ENCODE data around the gene MFSD1.

MFSD1 gene

GRCh38 chr3:158863247-158863646, 61.4 kb downstream of the MFSD1 start:
- H3K4me1 ChIP-seq (ENCODE audit: low read length), result no peaks in the 10 kb centered on the region
- no peak overlapping the region for H2AFZ ChIP-seq (ENCODE audit: low read depth, low read length)
- no peaks in the 10 kb centered on the region for H4K20me1 ChIP-seq (ENCODE audit: insufficient read depth, low read length)
- no peaks in the 10 kb centered on the region for H3K79me2 ChIP-seq (ENCODE audit: low read length)
- no peaks in the 10 kb centered on the region for H3K36me3 ChIP-seq (replicated peaks; ENCODE audit: low read depth, low read length)
- H3K4me3 ChIP-seq (ENCODE audit: low read length), result no peak overlapping the region
- no peak overlapping the region for H3K9ac ChIP-seq (ENCODE audit: low read length)
- H3K27me3 ChIP-seq (ENCODE audit: low read depth, low read length), result no peaks in the 10 kb centered on the region
- H3K27ac ChIP-seq (ENCODE audit: low read length), result no peak overlapping the region
- no peak for TF ChIP-seq CTCF (IDR thresholded peaks at IDR 0.05; ENCODE audit: low read depth, low read length)
- no peak for TF ChIP-seq EZH2phosphoT487 (IDR thresholded peaks at IDR 0.05; ENCODE audit: low read depth)
- H3K4me2 ChIP-seq (ENCODE audit: low read length), result no peak overlapping the region
- no peaks in the 10 kb centered on the region for H3K9me3 ChIP-seq (ENCODE audit: insufficient read depth, low read length)

GRCh38 chr3:158864492-158864891, 62.6 kb downstream of the MFSD1 start:
- H3K9me3 ChIP-seq (ENCODE audit: insufficient read depth, low read length), result no peaks in the 10 kb centered on the region
- H3K9ac ChIP-seq (ENCODE audit: low read length), result no peak overlapping the region
- H3K27me3 ChIP-seq (ENCODE audit: low read depth, low read length), result 0 out of 2 replicates have a peak, but pooled peaks cover 3% of the 10 kb centered on the region
- H4K20me1 ChIP-seq (ENCODE audit: insufficient read depth, low read length), result no peaks in the 10 kb centered on the region
- H3K27ac ChIP-seq (ENCODE audit: low read length), result no peak overlapping the region
- H3K79me2 ChIP-seq (ENCODE audit: low read length), result no peaks in the 10 kb centered on the region
- no peak overlapping the region for H2AFZ ChIP-seq (ENCODE audit: low read depth, low read length)
- TF ChIP-seq CTCF (IDR thresholded peaks at IDR 0.05; ENCODE audit: low read depth, low read length), result no peak
- no peak for TF ChIP-seq EZH2phosphoT487 (IDR thresholded peaks at IDR 0.05; ENCODE audit: low read depth)
- H3K36me3 ChIP-seq (replicated peaks; ENCODE audit: low read depth, low read length), result no peaks in the 10 kb centered on the region
- no peaks in the 10 kb centered on the region for H3K4me1 ChIP-seq (ENCODE audit: low read length)
- H3K4me3 ChIP-seq (ENCODE audit: low read length), result no peak overlapping the region
- no peak overlapping the region for H3K4me2 ChIP-seq (ENCODE audit: low read length)

GRCh38 chr3:158875700-158876099, 73.8 kb downstream of the MFSD1 start:
- TF ChIP-seq EZH2phosphoT487 (IDR thresholded peaks at IDR 0.05; ENCODE audit: low read depth) (no peak), CTCF (IDR thresholded peaks at IDR 0.05; ENCODE audit: low read depth, low read length) (no peak)
- no peaks in the 10 kb centered on the region for H3K9me3 ChIP-seq (ENCODE audit: insufficient read depth, low read length)
- no peak overlapping the region for H3K27ac ChIP-seq (ENCODE audit: low read length)
- no peak overlapping the region for H3K9ac ChIP-seq (ENCODE audit: low read length)
- H3K4me2 ChIP-seq (ENCODE audit: low read length), result no peak overlapping the region
- H3K4me1 ChIP-seq (ENCODE audit: low read length), result no peaks in the 10 kb centered on the region
- no peaks in the 10 kb centered on the region for H3K79me2 ChIP-seq (ENCODE audit: low read length)
- no peak overlapping the region for H2AFZ ChIP-seq (ENCODE audit: low read depth, low read length)
- no peak overlapping the region for H3K4me3 ChIP-seq (ENCODE audit: low read length)
- no peaks in the 10 kb centered on the region for H3K27me3 ChIP-seq (ENCODE audit: low read depth, low read length)
- no peaks in the 10 kb centered on the region for H3K36me3 ChIP-seq (replicated peaks; ENCODE audit: low read depth, low read length)
- no peaks in the 10 kb centered on the region for H4K20me1 ChIP-seq (ENCODE audit: insufficient read depth, low read length)
